Effector memory CD8-positive, alpha-beta T cell (primary cell): Measurements from ENCODE around the gene EVPLL.
"Not testable (repeated sequence)": the region's sequence is repeated elsewhere in the genome, so short reads cannot be mapped to it uniquely, and the experiment has no call there.

Experiments
- ATAC-seq: fragments of 150-1000 bp; cut with Tn5 transposase; replicated peaks from 2 replicates; pipeline ENCODE4 v1.10.0; 2021; ENCODE audit warnings: mild to moderate bottlenecking, moderate library complexity
- DNase-seq, 3 experiments: peaks; one replicate each; pipeline ENCODE4 v3.0.0; 2021
- H3K27ac Mint-ChIP-seq, 2 donors: one replicate each; pipeline ENCODE4 v1.8.0; 2022; ENCODE audit warnings: mild to moderate bottlenecking in 2 of 2, mixed read lengths in 2 of 2, moderate library complexity in 2 of 2
- H3K27me3 Mint-ChIP-seq, 2 donors: one replicate each; pipeline ENCODE4 v1.8.0; 2022; ENCODE audit warnings: mixed read lengths in 2 of 2
- H3K36me3 Mint-ChIP-seq: one replicate; pipeline ENCODE4 v1.8.0; 2022; ENCODE audit warnings: mild to moderate bottlenecking, moderate library complexity, mixed read lengths; ENCODE audit not compliant: insufficient read depth
- H3K4me1 Mint-ChIP-seq, 2 donors: one replicate each; pipeline ENCODE4 v1.8.0; 2022; ENCODE audit warnings: low read depth in 2 of 2, mixed read lengths in 2 of 2
- H3K4me3 Mint-ChIP-seq, 2 donors: one replicate each; pipeline ENCODE4 v1.8.0; 2022; ENCODE audit warnings: mild to moderate bottlenecking in 2 of 2, mixed read lengths in 2 of 2, moderate library complexity in 2 of 2
- H3K9me3 Mint-ChIP-seq, 2 donors: one replicate each; pipeline ENCODE4 v1.8.0; 2022; ENCODE audit warnings: mixed read lengths in 2 of 2
- total RNA-seq, 9 experiments: gene quantifications; one replicate each; lab custom pipeline; 2026; lab: John Stamatoyannopoulos, UW

The EVPLL gene
- total RNA-seq: 0 reads per million in 9 experiments

DNA sequence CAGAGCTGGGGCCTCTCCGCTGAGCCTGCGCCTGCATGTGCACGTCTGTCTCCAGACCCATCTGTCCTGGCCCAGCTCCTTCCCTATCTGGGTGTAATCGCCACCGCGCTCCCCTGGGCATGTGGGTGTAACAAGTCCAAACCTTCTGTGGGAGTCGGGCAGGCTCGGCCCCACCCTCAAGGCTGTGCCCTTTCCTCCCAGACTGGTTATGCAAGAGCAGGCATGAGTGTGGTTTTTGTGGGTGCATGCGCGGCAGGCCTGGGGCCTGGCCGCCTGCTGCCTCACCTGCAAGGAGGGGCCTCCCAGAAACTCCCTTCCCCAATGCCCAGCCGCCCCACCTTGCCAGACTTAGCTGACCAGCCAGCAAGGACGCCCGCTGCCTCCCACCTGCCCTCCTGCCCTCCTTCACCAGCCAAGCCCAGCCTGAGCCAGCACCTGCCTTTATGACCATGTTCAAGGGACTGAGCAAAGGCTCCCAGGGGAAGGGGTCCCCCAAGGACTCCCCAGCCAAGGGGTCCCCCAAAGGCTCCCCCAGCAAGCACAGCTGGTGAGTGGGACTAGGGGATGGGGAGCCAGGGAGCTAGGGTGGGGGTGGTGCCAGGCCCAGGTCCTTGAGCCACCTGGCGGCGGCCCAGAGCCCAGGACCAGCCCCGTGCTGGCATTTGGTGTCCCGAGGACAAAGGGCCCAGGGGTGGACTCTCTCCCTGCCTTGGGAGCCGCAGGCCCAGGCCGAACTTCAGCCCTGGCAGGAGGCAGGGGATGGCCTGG is at the start of gene EVPLL:
Gene EVPLL, plus strand, starts transcription at position 342 of the 768 bp plus-strand sequence. CDS start 3,160 bp downstream, outside the sequence.
- Mint-ChIP-seq H3K27ac (peak within 1 kb of the TSS in 1 of 2 donors; percentile 63), H3K9me3 (no peaks in the 10 kb centered on the region), H3K27me3 (peaks cover 12 to 26% of the 10 kb centered on the region in 2 donors), H3K36me3 (no peaks in the 10 kb centered on the region), H3K4me3 (no peak within 1 kb of the TSS), H3K4me1 (peaks cover 0 to 14% of the 10 kb centered on the region in 2 donors)
- ATAC-seq (peak; percentile 37), DNase-seq (no peak)

DNA sequence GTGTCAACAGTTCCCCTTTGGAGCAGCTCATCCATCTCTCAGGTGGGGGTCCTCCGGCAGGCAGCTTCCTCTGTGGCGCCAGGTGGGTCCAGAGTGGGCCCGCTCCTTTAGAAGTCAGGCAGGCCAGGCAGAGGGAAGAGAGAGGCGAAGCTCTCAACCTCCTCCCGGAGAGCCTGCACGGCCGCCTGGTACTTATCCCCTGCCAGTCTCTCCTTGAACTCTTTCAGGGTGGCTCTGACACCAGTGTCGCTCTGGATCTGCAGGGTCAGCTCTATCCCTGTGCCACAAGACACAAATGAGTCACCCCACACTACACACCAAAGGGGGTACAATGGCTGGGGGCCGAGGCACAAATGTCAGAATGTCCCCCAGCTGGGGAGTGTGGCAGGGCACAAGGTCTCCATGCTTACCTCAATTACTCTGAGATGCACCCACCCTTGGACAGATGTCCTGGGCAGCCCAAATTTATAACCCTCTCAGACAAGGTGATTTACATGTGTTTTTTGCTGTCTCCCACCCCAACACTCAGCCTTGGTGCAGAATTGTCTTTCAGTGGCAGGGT is 48.9 kb upstream of the EVPLL start:
- Mint-ChIP-seq H3K27ac (no peak overlapping the region), H3K9me3 (no peaks in the 10 kb centered on the region), H3K4me3 (no peak overlapping the region), H3K27me3 (no peaks in the 10 kb centered on the region), H3K36me3 (peaks cover 42% of the 10 kb centered on the region), H3K4me1 (peaks cover 13 to 20% of the 10 kb centered on the region in 2 donors)
- no peak for ATAC-seq
- DNase-seq: no peak

DNA sequence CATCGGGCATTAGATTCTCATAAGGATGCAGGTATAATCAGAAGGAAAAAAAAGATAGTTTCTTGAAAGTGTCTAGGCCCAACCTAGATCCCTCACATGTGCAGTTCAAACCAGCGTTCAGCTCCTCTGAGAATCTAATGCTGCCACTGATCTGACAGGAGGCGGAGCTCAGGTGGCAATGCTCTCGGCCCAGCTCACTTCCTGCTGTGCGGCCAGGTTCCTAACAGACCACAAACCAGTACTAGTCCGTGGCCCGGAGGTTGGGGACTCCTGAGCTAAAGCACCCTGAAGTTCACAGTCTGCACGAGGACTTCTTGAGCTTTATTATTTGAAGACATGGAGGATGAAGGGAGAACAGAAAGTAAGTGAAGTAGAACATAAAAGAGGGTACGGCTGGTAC is 45.7 kb upstream of the EVPLL start:
- H3K4me3 Mint-ChIP-seq: peak overlapping the region; percentile 7 to 59
- peak overlapping the region; percentile 55 to 89 for H3K27ac Mint-ChIP-seq
- H3K27me3 Mint-ChIP-seq: no peaks in the 10 kb centered on the region
- H3K4me1 Mint-ChIP-seq: peaks cover 9 to 15% of the 10 kb centered on the region in 2 donors
- peak; percentile 91 for ATAC-seq
- peaks cover 25% of the 10 kb centered on the region for H3K36me3 Mint-ChIP-seq
- H3K9me3 Mint-ChIP-seq: no peaks in the 10 kb centered on the region
- DNase-seq: peak in 1 of 3 experiments; percentile 26

DNA sequence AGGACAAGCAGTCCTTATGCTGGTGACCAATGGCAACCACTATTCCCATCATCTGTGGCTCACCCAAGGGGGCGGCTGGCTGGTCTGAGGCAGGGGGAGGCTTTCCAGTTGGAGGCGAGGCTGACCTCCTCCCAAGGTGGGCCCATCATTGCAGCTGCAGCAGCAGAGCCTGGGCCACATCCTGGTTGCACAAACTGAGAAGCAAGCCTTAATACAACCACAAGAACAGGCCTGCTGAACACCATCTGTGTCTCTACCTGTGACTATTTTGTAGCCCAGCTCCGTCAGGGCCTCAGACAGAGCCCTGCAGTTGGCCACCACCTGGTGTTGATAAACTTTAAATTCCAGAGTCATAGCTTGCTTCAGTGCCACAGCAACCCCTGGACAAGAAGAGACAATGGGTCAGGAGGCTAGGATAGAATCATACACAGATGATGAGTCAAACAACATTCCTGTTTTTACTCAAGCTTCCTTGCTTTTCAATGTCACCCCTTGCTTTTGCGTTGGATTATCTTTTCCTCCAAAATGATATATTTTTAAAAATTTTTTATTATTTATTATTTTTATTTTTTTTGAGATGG is 44.6 kb upstream of the EVPLL start:
- H3K27ac Mint-ChIP-seq: peak overlapping the region in 1 of 2 donors; percentile 89
- peaks cover 9 to 15% of the 10 kb centered on the region in 2 donors for H3K4me1 Mint-ChIP-seq
- H3K36me3 Mint-ChIP-seq: peaks cover 19% of the 10 kb centered on the region
- DNase-seq (no peak), ATAC-seq (no peak)
- no peaks in the 10 kb centered on the region for H3K27me3 Mint-ChIP-seq
- H3K4me3 Mint-ChIP-seq: no peak overlapping the region
- no peaks in the 10 kb centered on the region for H3K9me3 Mint-ChIP-seq

DNA sequence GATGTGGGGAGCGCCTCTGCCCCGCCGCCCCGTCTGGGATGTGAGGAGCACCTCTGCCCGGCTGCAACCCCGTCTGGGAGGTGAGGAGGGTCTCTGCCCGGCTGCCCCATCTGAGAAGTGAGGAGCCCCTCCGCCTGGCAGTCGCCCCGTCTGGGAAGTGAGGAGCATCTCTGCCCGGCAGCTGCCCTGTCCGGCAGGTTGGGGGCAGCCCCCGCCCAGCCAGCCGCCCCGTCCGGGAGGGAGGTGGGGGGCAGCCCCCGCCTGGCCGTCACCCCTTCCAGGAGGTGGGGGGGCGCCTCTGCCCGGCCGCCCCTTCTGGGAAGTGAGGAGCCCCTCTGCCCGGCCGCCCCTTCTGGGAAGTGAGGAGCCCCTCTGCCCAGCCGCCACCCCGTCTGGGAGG is 39.4 kb upstream of the EVPLL start:
- H3K4me1 Mint-ChIP-seq, H3K9me3 Mint-ChIP-seq, DNase-seq, H3K4me3 Mint-ChIP-seq, H3K27ac Mint-ChIP-seq, H3K27me3 Mint-ChIP-seq, ATAC-seq: not testable (repeated sequence)
- H3K36me3 Mint-ChIP-seq: peaks cover 18% of the 10 kb centered on the region

DNA sequence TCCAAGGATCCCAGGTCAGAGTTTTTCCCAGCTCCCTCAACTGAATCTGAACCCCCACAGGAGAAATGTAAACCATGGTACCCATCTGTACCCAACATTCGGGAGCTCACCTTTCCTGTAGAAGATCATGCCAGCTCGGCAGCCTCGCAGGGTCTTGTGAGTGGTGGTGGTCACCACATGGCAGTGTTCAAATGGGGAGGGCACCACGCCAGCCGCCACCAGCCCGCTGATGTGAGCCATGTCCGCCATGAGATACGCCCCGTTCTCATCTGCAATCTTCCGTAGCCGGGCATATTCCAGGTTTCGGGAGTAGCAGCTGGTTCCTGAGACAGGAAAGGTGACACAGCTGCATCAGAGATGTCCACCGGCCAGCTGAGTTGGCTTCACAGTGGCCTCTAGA is 37.6 kb upstream of the EVPLL start:
- H3K4me1 Mint-ChIP-seq: no peaks in the 10 kb centered on the region
- H3K36me3 Mint-ChIP-seq: peaks cover 18% of the 10 kb centered on the region
- H3K27ac Mint-ChIP-seq: no peak overlapping the region
- no peak for DNase-seq
- no peaks in the 10 kb centered on the region for H3K27me3 Mint-ChIP-seq
- no peak for ATAC-seq
- no peaks in the 10 kb centered on the region for H3K9me3 Mint-ChIP-seq
- H3K4me3 Mint-ChIP-seq: no peak overlapping the region

DNA sequence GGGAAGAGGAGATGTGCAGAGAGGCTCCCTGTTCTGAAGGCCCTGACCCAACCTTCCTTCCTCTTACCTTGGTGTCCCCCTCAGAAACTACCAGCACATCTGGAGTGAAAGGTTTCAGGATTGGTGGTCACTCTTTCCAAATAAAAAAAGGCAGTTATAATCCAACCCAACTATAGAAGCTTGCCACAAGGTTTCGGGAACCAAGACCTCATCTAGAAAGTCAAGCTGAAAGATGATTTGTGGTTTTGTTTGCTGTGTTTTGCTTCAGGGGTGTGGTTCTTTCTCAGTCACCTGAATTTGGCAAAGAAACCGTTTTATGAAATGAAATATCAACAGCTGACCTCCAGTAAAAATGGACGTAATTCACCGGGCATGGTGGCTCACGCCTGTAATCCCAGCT is 33.6 kb upstream of the EVPLL start:
- no peaks in the 10 kb centered on the region for H3K4me1 Mint-ChIP-seq
- no peaks in the 10 kb centered on the region for H3K27me3 Mint-ChIP-seq
- H3K4me3 Mint-ChIP-seq: no peak overlapping the region
- DNase-seq (no peak), ATAC-seq (no peak)
- no peaks in the 10 kb centered on the region for H3K9me3 Mint-ChIP-seq
- H3K27ac Mint-ChIP-seq: peak overlapping the region in 1 of 2 donors; percentile 57
- H3K36me3 Mint-ChIP-seq: peaks cover 30% of the 10 kb centered on the region

DNA sequence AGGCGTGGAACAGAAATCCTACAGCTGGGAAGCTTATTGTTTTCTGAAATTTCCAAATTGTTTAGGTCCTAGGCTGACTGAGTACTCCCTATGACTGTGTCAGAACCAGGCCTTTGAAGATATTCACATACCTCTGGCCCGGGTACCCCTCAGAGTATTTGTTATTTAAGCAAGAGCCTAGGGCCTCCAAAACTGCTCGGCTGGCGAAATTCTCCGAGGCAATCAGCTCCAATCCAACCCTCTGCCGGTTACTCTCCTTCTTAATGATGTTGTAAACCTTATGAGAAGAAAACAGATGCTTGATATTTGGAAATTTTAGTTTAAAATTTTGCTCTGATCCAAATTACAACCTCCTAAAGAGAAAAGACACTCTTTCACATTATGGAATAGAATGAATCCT is 24.0 kb upstream of the EVPLL start:
- no peaks in the 10 kb centered on the region for H3K9me3 Mint-ChIP-seq
- peaks cover 46% of the 10 kb centered on the region for H3K36me3 Mint-ChIP-seq
- H3K4me3 Mint-ChIP-seq: no peak overlapping the region
- no peaks in the 10 kb centered on the region for H3K27me3 Mint-ChIP-seq
- ATAC-seq: no peak
- no peak for DNase-seq
- no peak overlapping the region for H3K27ac Mint-ChIP-seq
- H3K4me1 Mint-ChIP-seq: no peaks in the 10 kb centered on the region

DNA sequence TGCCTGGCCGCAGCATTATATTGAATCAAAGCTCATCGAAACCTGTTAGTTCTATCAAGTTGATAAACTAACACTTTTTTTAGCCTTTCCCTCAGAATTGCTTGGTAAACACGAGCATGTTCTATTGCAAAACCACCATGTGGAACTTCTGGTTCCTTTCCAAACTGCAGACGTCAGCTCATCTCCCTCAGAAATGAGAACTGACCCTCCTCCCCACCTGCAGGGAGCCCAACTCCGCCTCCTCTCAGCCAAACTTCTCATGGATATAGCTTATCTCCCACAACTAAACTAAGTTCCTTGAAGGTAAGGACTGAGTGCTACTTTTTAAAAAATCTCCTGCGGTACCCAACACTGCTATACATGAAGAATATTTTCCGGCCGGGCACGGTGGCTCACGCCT is 21.0 kb upstream of the EVPLL start:
- Mint-ChIP-seq H3K4me3 (no peak overlapping the region), H3K27ac (no peak overlapping the region), H3K4me1 (peaks cover under 1 to 2% of the 10 kb centered on the region in 2 donors), H3K36me3 (peaks cover 34% of the 10 kb centered on the region), H3K9me3 (no peaks in the 10 kb centered on the region), H3K27me3 (no peaks in the 10 kb centered on the region)
- ATAC-seq (no peak), DNase-seq (no peak)

DNA sequence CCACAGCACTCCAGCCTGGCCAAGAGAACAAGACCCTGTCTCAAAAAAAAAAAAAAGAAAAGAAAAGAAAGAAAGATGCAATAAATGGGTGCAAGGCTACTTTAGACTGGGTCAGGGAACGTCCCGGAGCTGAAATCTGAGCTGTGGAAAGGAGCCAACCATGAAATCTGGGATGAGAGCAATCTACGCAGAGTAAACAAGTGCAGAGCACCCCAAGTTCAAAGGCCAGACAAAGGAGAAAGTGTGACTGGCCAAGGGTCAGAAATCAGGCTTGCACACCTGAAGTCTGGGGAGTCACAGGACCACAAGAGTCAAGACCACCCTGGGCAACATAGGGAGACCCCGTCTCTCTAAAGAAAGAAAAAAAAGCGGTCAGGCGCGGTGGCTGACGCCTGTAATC is 17.1 kb upstream of the EVPLL start:
- no peak for DNase-seq
- ATAC-seq: no peak
- H3K9me3 Mint-ChIP-seq: no peaks in the 10 kb centered on the region
- H3K36me3 Mint-ChIP-seq: peaks cover 15% of the 10 kb centered on the region
- H3K4me3 Mint-ChIP-seq: peak overlapping the region in 1 of 2 donors; percentile 14
- H3K27ac Mint-ChIP-seq: no peak overlapping the region
- peaks cover 10 to 15% of the 10 kb centered on the region in 2 donors for H3K4me1 Mint-ChIP-seq
- H3K27me3 Mint-ChIP-seq: no peaks in the 10 kb centered on the region

DNA sequence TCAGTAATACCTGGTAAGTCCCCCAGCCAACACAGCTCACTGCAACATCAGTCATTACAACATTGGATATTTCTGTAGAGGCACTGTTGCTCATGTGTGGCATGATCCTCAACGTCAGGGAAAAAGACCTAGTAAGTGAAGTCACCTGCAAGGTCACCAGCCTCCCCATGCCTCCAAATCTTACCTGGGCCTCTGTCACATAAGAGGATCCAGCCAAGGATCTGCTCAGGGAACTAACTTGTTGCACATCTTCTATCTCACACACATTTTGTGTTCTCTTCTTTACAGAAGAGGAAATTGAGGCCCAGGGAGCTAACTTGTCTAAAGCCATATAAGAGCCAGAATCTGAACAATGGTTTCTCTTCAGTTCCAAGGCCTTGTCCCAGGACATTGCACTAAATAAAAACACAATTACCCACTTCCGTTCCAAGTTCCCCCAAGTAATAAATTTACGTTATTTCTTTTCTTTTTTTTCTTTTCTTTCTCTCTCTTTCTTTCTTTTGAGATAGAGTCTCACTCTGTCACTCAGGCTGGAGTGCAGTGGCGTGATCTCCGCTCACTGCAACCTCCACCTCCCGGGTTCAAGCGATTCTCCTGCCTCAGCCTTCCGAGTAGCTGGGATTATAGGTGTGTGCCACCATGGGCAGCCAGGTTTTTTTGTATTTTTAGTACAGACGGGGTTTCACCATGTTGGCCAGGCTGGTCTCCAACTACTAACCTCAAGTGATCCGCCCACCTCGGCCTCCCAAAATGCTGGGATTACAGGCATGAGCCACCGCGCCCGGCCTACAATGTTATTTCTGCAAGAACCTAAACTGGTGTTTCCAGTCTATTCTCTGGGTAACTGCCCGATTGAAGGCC is 15.5 kb upstream of the EVPLL start:
- Mint-ChIP-seq H3K4me1 (peaks cover 10 to 15% of the 10 kb centered on the region in 2 donors), H3K4me3 (peak overlapping the region; percentile 90 to 92), H3K27ac (peak overlapping the region; percentile 49 to 69), H3K27me3 (no peaks in the 10 kb centered on the region), H3K36me3 (peaks cover 16% of the 10 kb centered on the region), H3K9me3 (no peaks in the 10 kb centered on the region)
- DNase-seq (no peak), ATAC-seq (no peak)

DNA sequence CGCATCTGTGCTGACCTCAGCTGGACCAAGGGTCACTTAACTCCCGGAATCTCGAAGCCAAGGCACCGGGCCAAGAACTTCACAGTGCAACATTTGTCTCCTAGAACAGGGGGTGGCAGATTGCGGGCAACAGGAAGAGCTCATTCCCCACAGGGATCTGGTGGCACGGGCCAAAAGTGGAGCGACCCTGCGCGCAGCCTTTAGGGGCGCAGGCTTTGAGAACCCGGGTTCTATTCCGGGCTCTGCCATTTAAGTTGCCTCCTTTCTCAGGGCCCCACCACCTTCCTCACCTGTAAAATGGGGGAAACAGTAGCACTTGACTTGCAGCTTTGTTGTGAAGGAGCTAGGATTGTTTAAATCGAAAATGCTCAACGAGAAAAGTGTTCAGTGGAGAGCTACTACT is 14.9 kb upstream of the EVPLL start:
- H3K27me3 Mint-ChIP-seq: no peaks in the 10 kb centered on the region
- no peaks in the 10 kb centered on the region for H3K9me3 Mint-ChIP-seq
- peak overlapping the region; percentile 90 to 92 for H3K4me3 Mint-ChIP-seq
- H3K36me3 Mint-ChIP-seq: peaks cover 16% of the 10 kb centered on the region
- ATAC-seq: no peak
- peaks cover 10 to 15% of the 10 kb centered on the region in 2 donors for H3K4me1 Mint-ChIP-seq
- H3K27ac Mint-ChIP-seq: peak overlapping the region; percentile 49 to 87
- DNase-seq: no peak
